PC-3 (cell line): ENCODE results near the gene KRTAP26-1. TPM values are rescaled to one million over a fixed set of nuclear protein-coding genes. Genes with fewer than 3 reads are reported as not detected.

Experiments
- ATAC-seq: fragments of 200-7000 bp; cut with Tn5 transposase; 2 replicates; pipeline ENCODE4 v1.9.1; 2020; ENCODE audit warnings: mild to moderate bottlenecking, moderate library complexity
- BruUV-seq: library from RNA; stranded (reverse); fragments of 400-500 nt; replicated peaks from 2 replicates; lab custom pipeline; 2021; lab: Mats Ljungman, UMichigan
- CTCF ChIA-PET: fragments of 300-600 bp; sonication (Branson Sonifier 250); formaldehyde crosslinking; loops from one replicate; lab custom pipeline; 2022; ENCODE audit warnings: antibody characterized with exemption; lab: Charles Lee
- POLR2A ChIA-PET: fragments of 300-600 bp; sonication (Branson Sonifier 250); formaldehyde crosslinking; loops from one replicate; lab custom pipeline; 2022; ENCODE audit warnings: antibody characterized with exemption; ENCODE audit not compliant: unreplicated experiment; lab: Charles Lee
- DNase-seq: peaks from one replicate; pipeline ENCODE4 v3.0.0-alpha.2; 2015
- H2AFZ ChIP-seq: fragments of 300-600 bp; sonication (generic); 2 replicates; pipeline ENCODE4 v1.6.0; 2016; ENCODE audit warnings: antibody characterized with exemption, low read length
- H3F3A ChIP-seq: fragments of 300-600 bp; sonication (generic); one replicate; pipeline ENCODE4 v1.6.0; 2017; ENCODE audit warnings: antibody characterized with exemption, low read length, control low read depth, mild to moderate bottlenecking; ENCODE audit not compliant: unreplicated experiment
- H3K27ac ChIP-seq: fragments of 300-600 bp; sonication (generic); 2 replicates; pipeline ENCODE4 v1.5.1; 2016; ENCODE audit warnings: mild to moderate bottlenecking, low read length
- H3K27me3 ChIP-seq: fragments of 300-600 bp; sonication (generic); 2 replicates; pipeline ENCODE4 v1.6.1; 2016; ENCODE audit warnings: low read length, mixed read lengths
- H3K36me3 ChIP-seq: fragments of 300-600 bp; sonication (generic); 2 replicates; pipeline ENCODE4 v1.6.1; 2016; ENCODE audit warnings: low read depth, mixed run types, low read length, mixed read lengths
- H3K4me1 ChIP-seq: fragments of 300-600 bp; sonication (generic); 2 replicates; pipeline ENCODE4 v1.5.1; 2016; ENCODE audit warnings: low read length; ENCODE audit not compliant: insufficient read depth
- H3K4me2 ChIP-seq: fragments of 300-600 bp; sonication (generic); 2 replicates; pipeline ENCODE4 v1.6.0; 2016; ENCODE audit warnings: low read length
- H3K4me3 ChIP-seq: fragments of 300-600 bp; sonication (generic); 2 replicates; pipeline ENCODE4 v1.5.1; 2016; ENCODE audit warnings: mild to moderate bottlenecking, low read length, mixed read lengths
- H3K79me2 ChIP-seq: fragments of 300-600 bp; sonication (generic); 2 replicates; pipeline ENCODE4 v1.6.1; 2017; ENCODE audit warnings: low read length, mixed read lengths
- H3K9ac ChIP-seq: fragments of 300-600 bp; sonication (generic); 2 replicates; pipeline ENCODE4 v1.6.0; 2016; ENCODE audit warnings: mild to moderate bottlenecking, low read length
- H3K9me2 ChIP-seq: fragments of 300-600 bp; sonication (generic); replicated peaks from 2 replicates; pipeline ENCODE4 v1.6.1; 2016; ENCODE audit warnings: mixed run types, low read length, mixed read lengths
- H3K9me3 ChIP-seq: fragments of 300-600 bp; sonication (generic); 2 replicates; pipeline ENCODE4 v1.6.1; 2016; ENCODE audit warnings: low read length, mixed read lengths
- H4K20me1 ChIP-seq: fragments of 300-600 bp; sonication (generic); 2 replicates; pipeline ENCODE4 v1.6.1; 2016; ENCODE audit warnings: low read length, mixed read lengths
- CTCF ChIP-seq: fragments of 300-600 bp; sonication (generic); conservative IDR thresholded peaks from 2 replicates; pipeline ENCODE4 v1.5.1; 2017; ENCODE audit warnings: antibody characterized with exemption, low read depth, mild to moderate bottlenecking, low read length
- EZH2 ChIP-seq: fragments of 300-600 bp; sonication (generic); IDR thresholded peaks from one replicate; pipeline ENCODE4 v1.6.1; 2017; ENCODE audit warnings: antibody characterized with exemption, mild to moderate bottlenecking, low read length; ENCODE audit not compliant: unreplicated experiment
- EZH2phosphoT487 ChIP-seq: fragments of 300-600 bp; sonication (generic); IDR thresholded peaks from 2 replicates; pipeline ENCODE4 v1.6.1; 2018; ENCODE audit warnings: mild to moderate bottlenecking, antibody characterized with exemption, low read length, borderline replicate concordance
- intact Hi-C: fragments of 100-400 bp; cut with micrococcal nuclease; formaldehyde crosslinking; loops from 2 replicates; pipeline ENCODE4 v1.9.0; 2023
- total RNA-seq: library from RNA; depleted of rRNA; stranded (reverse); fragments of >200 nt; gene quantifications from 2 replicates; pipeline ENCODE4 v1.2.3, GENCODE V29; 2014

KRTAP26-1 gene
- total RNA-seq, 1 experiment from 2014 or later, result not detected

- H3K27me3 ChIP-seq, result peaks cover 12% of the 10 kb centered on the region; the same call in 1 of the 2 replicates
- no peaks in the 10 kb centered on the region for H3F3A ChIP-seq
- TF ChIP-seq CTCF (no peak), EZH2phosphoT487 (no peak), EZH2 (no peak)
- H2AFZ ChIP-seq, result no peak overlapping the region
- H3K4me2 ChIP-seq, result no peak overlapping the region
- DNase-seq (no peak), ATAC-seq (no peak)
- H3K36me3 ChIP-seq, result no peaks in the 10 kb centered on the region
- CTCF ChIA-PET, result no interaction called here
- H3K9me3 ChIP-seq, result no peaks in the 10 kb centered on the region
- no peaks in the 10 kb centered on the region for H3K4me1 ChIP-seq
- intact Hi-C loops, result no loop called here
- no peak overlapping the region for H3K27ac ChIP-seq
- no peaks in the 10 kb centered on the region for H3K79me2 ChIP-seq
- BruUV-seq, result no TSS peak
- POLR2A ChIA-PET, result no interaction called here
- H3K4me3 ChIP-seq, result no peak overlapping the region
- no peaks in the 10 kb centered on the region for H4K20me1 ChIP-seq
- H3K9me2 ChIP-seq, result no peaks in the 10 kb centered on the region
- no peak overlapping the region for H3K9ac ChIP-seq
These were observed 15.0 kb downstream of the KRTAP26-1 start for GRCh38 chr21:30305136-30305535.

GRCh38 chr21:30289215-30289614 is 30.9 kb downstream of the KRTAP26-1 start, which contains the start of gene KRTAP25-1:
Gene KRTAP25-1 (minus strand): TSS chr21:30289514. CDS start chr21:30289490, 24 bp downstream.
- no peaks in the 10 kb centered on the region for H3K9me3 ChIP-seq
- TF ChIP-seq EZH2phosphoT487, result no peak
- TF ChIP-seq EZH2, result no peak
- TF ChIP-seq CTCF, result no peak
- H3K4me1 ChIP-seq, result no peaks in the 10 kb centered on the region
- DNase-seq (no peak), ATAC-seq (no peak)
- no peak within 1 kb of the TSS for H3K4me3 ChIP-seq
- H3K9ac ChIP-seq, result no peak within 1 kb of the TSS
- H3K79me2 ChIP-seq, result no peaks in the 10 kb centered on the region
- CTCF ChIA-PET, result no interaction called here
- H3K9me2 ChIP-seq, result no peaks in the 10 kb centered on the region
- H3K27ac ChIP-seq, result no peak within 1 kb of the TSS
- H3K27me3 ChIP-seq, result peaks cover 57% of the 10 kb centered on the region
- H3K4me2 ChIP-seq, result no peak within 1 kb of the TSS
- no peaks in the 10 kb centered on the region for H3F3A ChIP-seq
- intact Hi-C loops, result no loop called here
- BruUV-seq, result no TSS peak
- H4K20me1 ChIP-seq, result no peaks in the 10 kb centered on the region
- no peak within 1 kb of the TSS for H2AFZ ChIP-seq
- H3K36me3 ChIP-seq, result no peaks in the 10 kb centered on the region
- POLR2A ChIA-PET, result interaction anchor here (0.6 kb wide), 1 partner anchor 15 kb away, joined by 3 read pairs; no protein-coding TSS in a partner anchor

- CTCF ChIA-PET, result no interaction called here
- no TSS peak for BruUV-seq
These were observed 37.3 kb downstream of the KRTAP26-1 start, which contains the start of gene KRTAP24-1 for GRCh38 chr21:30282850-30283249. Gene KRTAP24-1 (minus strand): TSS chr21:30282950. CDS start chr21:30282932, 18 bp downstream.

More at GRCh38 chr21:30282850-30283249, 37.3 kb downstream of the KRTAP26-1 start, which contains the start of gene KRTAP24-1:
- intact Hi-C loops, result no loop called here
- Histone ChIP-seq H3K9me3 (no peaks in the 10 kb centered on the region), H3K9me2 (no peaks in the 10 kb centered on the region), H3K4me1 (no peaks in the 10 kb centered on the region), H3K79me2 (no peaks in the 10 kb centered on the region), H3K4me3 (no peak within 1 kb of the TSS), H3K4me2 (no peak within 1 kb of the TSS), H3K27me3 (peaks cover 48% of the 10 kb centered on the region), H3K36me3 (no peaks in the 10 kb centered on the region), H2AFZ (no peak within 1 kb of the TSS), H3K27ac (no peak within 1 kb of the TSS), H4K20me1 (no peaks in the 10 kb centered on the region), H3K9ac (no peak within 1 kb of the TSS), H3F3A (no peaks in the 10 kb centered on the region)
- no peak for DNase-seq
- POLR2A ChIA-PET, result no interaction called here
- TF ChIP-seq EZH2phosphoT487, result no peak
- TF ChIP-seq EZH2, result no peak
- no peak for TF ChIP-seq CTCF
- no peak for ATAC-seq
